Measurements from ENCODE around the gene PRPSAP1. TPM values are rescaled to one million over a fixed set of nuclear protein-coding genes. Genes with fewer than 3 reads are reported as not detected.

Gene PRPSAP1
- total RNA-seq, 1 experiment from 2014 or later, result 27.6 TPM

DNA sequence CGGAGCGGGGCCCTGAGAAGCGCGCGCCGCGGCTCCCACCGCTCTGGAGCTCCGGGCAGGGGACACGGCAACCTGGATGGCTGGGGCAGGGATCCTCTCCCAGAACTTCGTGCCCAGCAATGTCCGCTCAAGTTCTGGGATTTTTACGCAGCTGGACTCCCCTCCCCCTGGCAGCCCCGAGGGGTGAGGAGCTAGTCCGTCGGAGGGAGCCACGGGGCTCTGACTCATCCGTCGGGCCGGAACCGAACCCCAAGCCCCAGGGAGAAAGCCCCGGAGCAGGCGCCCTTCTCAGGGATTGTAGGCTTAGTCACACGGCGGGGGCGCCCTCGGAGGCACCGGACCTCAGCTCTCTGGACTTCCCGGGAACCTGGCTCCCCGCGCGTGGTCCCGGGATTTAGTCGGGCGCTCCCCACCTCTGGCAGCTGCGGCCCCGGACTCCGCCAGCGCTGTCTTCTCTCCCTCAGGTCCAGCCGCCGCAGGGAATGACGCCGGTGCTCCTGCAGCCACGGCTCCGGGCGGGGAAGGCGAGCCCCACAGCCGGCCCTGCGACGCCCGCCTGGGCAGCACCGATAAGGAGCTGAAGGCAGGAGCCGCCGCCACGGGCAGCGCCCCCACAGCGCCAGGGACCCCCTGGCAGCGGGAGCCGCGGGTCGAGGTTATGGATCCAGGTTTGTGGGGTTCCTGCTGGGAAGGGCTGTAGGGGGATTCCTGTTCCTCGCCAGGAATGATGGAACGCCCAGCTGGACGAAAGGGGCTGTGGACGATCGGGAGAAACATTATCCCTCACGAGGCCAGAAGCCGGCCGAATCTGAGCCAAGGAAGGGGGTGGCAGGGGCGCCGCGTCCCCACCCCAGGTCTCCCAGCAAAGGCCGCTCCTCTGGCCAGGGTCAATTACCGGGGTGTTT is 31.5 kb upstream of the PRPSAP1 start:
- Histone ChIP-seq H3K9me2 (replicated peaks; ENCODE audit: insufficient read depth, low read length) (no peaks in the 10 kb centered on the region), H3K9me3 (ENCODE audit: low read length) (no peaks in the 10 kb centered on the region), H3K4me3 (ENCODE audit: low read length) (peak overlapping the region; percentile 31; the same call in 1 of the 2 replicates), H4K20me1 (ENCODE audit: insufficient read depth, low read depth, low read length) (peaks cover 5% of the 10 kb centered on the region; the same call in 1 of the 2 replicates), H2AFZ (ENCODE audit: low read length) (no peak overlapping the region), H3K79me2 (ENCODE audit: low read length) (no peaks in the 10 kb centered on the region), H3K27ac (ENCODE audit: low read length) (no peak overlapping the region), H3K36me3 (ENCODE audit: insufficient read depth, low read length) (no peaks in the 10 kb centered on the region), H3K9ac (ENCODE audit: low read length) (0 out of 2 replicates have a peak overlapping the region, but pooled peaks have one; percentile 62), H3K27me3 (ENCODE audit: low read length) (no peaks in the 10 kb centered on the region), H3K4me2 (ENCODE audit: low read depth, low read length, poor library complexity, severe bottlenecking) (peak overlapping the region; percentile 80), H3K4me1 (ENCODE audit: low read length) (peaks cover 32% of the 10 kb centered on the region)
- no peak for DNase-seq

DNA sequence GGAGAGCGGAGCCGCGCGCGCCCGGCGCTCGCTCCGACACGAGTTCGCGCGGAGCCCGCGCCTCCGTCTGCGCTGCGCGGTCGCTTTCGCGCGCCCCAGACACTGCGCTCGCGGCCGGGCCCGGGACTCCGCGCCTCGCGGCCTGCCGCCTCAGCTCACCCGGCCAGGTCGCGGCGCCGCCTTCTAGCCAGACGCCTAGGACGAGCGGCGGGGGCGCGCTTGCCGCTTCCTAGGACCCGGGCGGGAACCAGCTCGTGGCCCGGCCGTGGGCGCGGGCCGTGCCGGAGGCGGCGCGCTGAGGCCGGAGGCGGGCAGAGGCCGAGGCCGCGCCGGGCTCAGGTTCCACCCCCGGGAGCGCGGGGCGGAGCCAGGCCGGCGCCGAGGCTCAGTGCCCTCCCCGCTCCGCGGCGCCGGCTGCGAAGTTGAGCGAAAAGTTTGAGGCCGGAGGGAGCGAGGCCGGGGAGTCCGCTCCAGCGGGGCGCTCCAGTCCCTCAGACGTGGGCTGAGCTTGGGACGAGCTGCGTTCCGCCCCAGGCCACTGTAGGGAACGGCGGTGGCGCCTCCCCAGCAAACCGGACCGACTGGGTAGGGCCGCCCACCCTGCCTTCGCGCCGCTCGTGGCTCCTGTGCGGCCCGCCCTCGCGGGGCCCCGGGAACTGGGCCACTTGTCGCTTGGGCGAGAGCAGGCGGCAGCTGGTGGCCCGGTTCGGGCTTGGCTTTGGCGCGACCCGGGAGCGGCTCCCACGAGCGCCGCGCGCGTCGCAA is 30.7 kb upstream of the PRPSAP1 start, which contains the start of gene SPHK1:
Gene SPHK1 (plus strand): TSS at position 388 of the 765 bp plus-strand sequence. CDS start 1,036 bp downstream, outside the sequence.
- H3K4me2 ChIP-seq (ENCODE audit: low read depth, low read length, poor library complexity, severe bottlenecking), result peak within 1 kb of the TSS; percentile 80
- DNase-seq, result peak; percentile 93
- H3K9me2 ChIP-seq (replicated peaks; ENCODE audit: insufficient read depth, low read length), result no peaks in the 10 kb centered on the region
- peaks cover 32% of the 10 kb centered on the region for H3K4me1 ChIP-seq (ENCODE audit: low read length)
- peak within 1 kb of the TSS; percentile 70 for H3K4me3 ChIP-seq (ENCODE audit: low read length)
- H3K79me2 ChIP-seq (ENCODE audit: low read length), result no peaks in the 10 kb centered on the region
- H2AFZ ChIP-seq (ENCODE audit: low read length), result peak within 1 kb of the TSS; percentile 89
- H3K36me3 ChIP-seq (ENCODE audit: insufficient read depth, low read length), result no peaks in the 10 kb centered on the region
- H4K20me1 ChIP-seq (ENCODE audit: insufficient read depth, low read depth, low read length), result peaks cover 5% of the 10 kb centered on the region; the same call in 1 of the 2 replicates
- peak within 1 kb of the TSS; percentile 62 for H3K9ac ChIP-seq (ENCODE audit: low read length)
- no peaks in the 10 kb centered on the region for H3K9me3 ChIP-seq (ENCODE audit: low read length)
- H3K27ac ChIP-seq (ENCODE audit: low read length), result no peak within 1 kb of the TSS
- H3K27me3 ChIP-seq (ENCODE audit: low read length), result no peaks in the 10 kb centered on the region

DNA sequence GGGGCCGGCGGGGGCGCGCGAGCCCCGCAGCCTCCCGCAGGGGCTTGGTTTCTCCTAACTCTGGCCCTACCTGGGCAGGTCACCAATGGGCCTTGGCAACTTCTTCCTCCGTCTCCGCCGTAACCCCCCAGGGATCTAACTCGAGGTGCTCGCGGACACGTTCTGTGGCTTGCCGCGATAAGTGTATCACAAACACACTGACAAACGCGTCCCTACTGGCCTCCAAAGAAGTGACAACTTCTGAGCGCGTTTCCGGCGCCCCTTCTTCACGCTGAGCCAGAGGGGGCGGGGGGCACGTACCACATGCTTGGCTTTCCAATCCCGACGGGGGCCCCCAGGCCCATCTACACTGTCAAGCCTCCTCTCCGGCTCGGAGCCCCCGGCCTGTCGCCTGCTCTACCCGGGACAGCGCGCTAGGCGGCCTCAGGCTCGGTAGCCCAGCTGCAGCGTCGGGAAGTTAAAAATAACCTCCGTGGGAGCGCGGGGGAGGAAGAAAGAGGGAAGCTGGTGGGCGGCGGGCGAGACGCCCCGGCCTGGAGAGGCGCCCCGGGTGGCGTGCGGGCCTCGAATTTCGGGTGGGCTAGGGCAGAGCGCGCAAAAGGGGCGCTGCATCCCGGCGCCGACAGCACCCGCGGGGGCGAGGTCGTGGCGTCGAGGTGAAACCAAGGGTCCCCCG is 30.0 kb upstream of the PRPSAP1 start:
- H3K9me2 ChIP-seq (replicated peaks; ENCODE audit: insufficient read depth, low read length), result no peaks in the 10 kb centered on the region
- H3K27me3 ChIP-seq (ENCODE audit: low read length), result no peaks in the 10 kb centered on the region
- peak overlapping the region; percentile 62 for H3K9ac ChIP-seq (ENCODE audit: low read length)
- H3K36me3 ChIP-seq (ENCODE audit: insufficient read depth, low read length), result no peaks in the 10 kb centered on the region
- H3K9me3 ChIP-seq (ENCODE audit: low read length), result no peaks in the 10 kb centered on the region
- H3K4me3 ChIP-seq (ENCODE audit: low read length), result peak overlapping the region; percentile 70
- no peak overlapping the region for H3K27ac ChIP-seq (ENCODE audit: low read length)
- H2AFZ ChIP-seq (ENCODE audit: low read length), result peak overlapping the region; percentile 89
- peak overlapping the region; percentile 80 for H3K4me2 ChIP-seq (ENCODE audit: low read depth, low read length, poor library complexity, severe bottlenecking)
- no peaks in the 10 kb centered on the region for H3K79me2 ChIP-seq (ENCODE audit: low read length)
- DNase-seq, result peak; percentile 82
- H3K4me1 ChIP-seq (ENCODE audit: low read length), result peaks cover 32% of the 10 kb centered on the region
- peaks cover 5% of the 10 kb centered on the region; the same call in 1 of the 2 replicates for H4K20me1 ChIP-seq (ENCODE audit: insufficient read depth, low read depth, low read length)

DNA sequence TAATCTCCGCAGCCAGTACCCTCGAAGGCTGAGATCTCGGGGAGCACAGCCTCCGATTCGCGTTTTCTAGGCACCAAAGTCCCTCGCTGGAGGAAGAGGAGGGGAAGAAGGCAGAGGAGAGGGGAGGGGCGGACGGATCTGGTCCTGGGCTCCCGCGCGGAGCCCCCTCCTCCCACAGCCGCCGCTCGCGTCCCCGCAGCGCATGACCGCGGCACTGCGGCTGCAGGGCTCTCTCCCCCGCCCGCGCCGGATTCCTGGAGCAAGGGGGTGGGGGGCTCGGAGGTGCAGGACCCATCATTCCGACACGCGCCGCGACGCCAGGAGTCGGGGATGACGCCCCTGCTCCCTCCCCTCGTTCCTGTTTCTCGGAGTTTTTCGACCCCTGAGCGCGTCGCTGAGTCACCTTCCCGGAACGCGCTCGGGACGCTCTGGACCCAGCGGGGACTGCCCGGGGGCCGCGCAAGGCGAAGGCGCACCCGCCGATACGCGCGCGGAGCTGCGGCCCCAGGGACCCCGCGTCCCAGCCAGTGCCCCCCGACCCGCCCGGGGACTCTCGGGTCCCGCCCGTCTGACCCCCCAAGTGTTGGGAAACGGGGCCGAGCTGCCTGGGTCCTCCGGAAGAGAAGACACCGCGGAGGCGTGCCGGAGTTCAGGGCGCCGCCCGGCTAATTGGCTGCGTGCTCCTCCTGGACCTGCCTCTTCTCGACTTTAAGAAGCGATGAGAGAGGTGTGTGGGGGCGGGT is 29.3 kb upstream of the PRPSAP1 start:
- H3K79me2 ChIP-seq (ENCODE audit: low read length), result no peaks in the 10 kb centered on the region
- H3K9ac ChIP-seq (ENCODE audit: low read length), result peak overlapping the region; percentile 62
- no peaks in the 10 kb centered on the region for H3K9me2 ChIP-seq (replicated peaks; ENCODE audit: insufficient read depth, low read length)
- peak overlapping the region; percentile 89; the same call in 1 of the 2 replicates for H2AFZ ChIP-seq (ENCODE audit: low read length)
- H3K27ac ChIP-seq (ENCODE audit: low read length), result no peak overlapping the region
- H3K27me3 ChIP-seq (ENCODE audit: low read length), result no peaks in the 10 kb centered on the region
- no peaks in the 10 kb centered on the region for H3K9me3 ChIP-seq (ENCODE audit: low read length)
- peak overlapping the region; percentile 70 for H3K4me3 ChIP-seq (ENCODE audit: low read length)
- peak; percentile 87 for DNase-seq
- peaks cover 5% of the 10 kb centered on the region; the same call in 1 of the 2 replicates for H4K20me1 ChIP-seq (ENCODE audit: insufficient read depth, low read depth, low read length)
- peaks cover 32% of the 10 kb centered on the region for H3K4me1 ChIP-seq (ENCODE audit: low read length)
- H3K4me2 ChIP-seq (ENCODE audit: low read depth, low read length, poor library complexity, severe bottlenecking), result peak overlapping the region; percentile 80
- no peaks in the 10 kb centered on the region for H3K36me3 ChIP-seq (ENCODE audit: insufficient read depth, low read length)

DNA sequence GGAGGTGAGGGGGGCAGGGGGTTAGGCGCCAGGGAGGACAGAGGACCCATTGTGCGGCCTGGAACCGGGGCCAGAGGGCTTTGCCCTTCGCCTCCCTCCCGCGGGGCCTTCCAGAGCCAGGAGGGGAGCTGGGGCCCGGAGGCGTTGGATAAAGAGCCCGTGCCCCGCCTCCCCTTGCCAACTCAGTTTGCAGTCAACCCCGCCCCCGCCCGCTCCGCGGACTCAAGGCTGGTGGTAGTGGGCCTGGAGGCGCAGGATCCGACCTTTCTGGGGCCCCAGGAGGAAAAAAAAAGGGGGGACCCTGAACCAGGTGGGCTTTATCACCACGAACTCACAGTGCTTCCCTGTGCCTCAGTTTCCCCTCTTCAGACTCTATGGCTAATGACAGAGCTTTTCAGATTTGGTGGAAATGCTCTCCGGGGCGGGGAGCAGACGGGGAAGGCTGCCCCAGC is 28.7 kb upstream of the PRPSAP1 start:
- peaks cover 5% of the 10 kb centered on the region; the same call in 1 of the 2 replicates for H4K20me1 ChIP-seq (ENCODE audit: insufficient read depth, low read depth, low read length)
- no peaks in the 10 kb centered on the region for H3K9me3 ChIP-seq (ENCODE audit: low read length)
- H3K27ac ChIP-seq (ENCODE audit: low read length), result no peak overlapping the region
- DNase-seq, result no peak
- H3K9ac ChIP-seq (ENCODE audit: low read length), result no peak overlapping the region
- no peaks in the 10 kb centered on the region for H3K9me2 ChIP-seq (replicated peaks; ENCODE audit: insufficient read depth, low read length)
- H3K4me1 ChIP-seq (ENCODE audit: low read length), result peaks cover 32% of the 10 kb centered on the region
- H3K4me2 ChIP-seq (ENCODE audit: low read depth, low read length, poor library complexity, severe bottlenecking), result peak overlapping the region; percentile 80
- H2AFZ ChIP-seq (ENCODE audit: low read length), result no peak overlapping the region
- H3K4me3 ChIP-seq (ENCODE audit: low read length), result peak overlapping the region; percentile 70; the same call in 1 of the 2 replicates
- H3K27me3 ChIP-seq (ENCODE audit: low read length), result no peaks in the 10 kb centered on the region
- H3K79me2 ChIP-seq (ENCODE audit: low read length), result no peaks in the 10 kb centered on the region
- no peaks in the 10 kb centered on the region for H3K36me3 ChIP-seq (ENCODE audit: insufficient read depth, low read length)

DNA sequence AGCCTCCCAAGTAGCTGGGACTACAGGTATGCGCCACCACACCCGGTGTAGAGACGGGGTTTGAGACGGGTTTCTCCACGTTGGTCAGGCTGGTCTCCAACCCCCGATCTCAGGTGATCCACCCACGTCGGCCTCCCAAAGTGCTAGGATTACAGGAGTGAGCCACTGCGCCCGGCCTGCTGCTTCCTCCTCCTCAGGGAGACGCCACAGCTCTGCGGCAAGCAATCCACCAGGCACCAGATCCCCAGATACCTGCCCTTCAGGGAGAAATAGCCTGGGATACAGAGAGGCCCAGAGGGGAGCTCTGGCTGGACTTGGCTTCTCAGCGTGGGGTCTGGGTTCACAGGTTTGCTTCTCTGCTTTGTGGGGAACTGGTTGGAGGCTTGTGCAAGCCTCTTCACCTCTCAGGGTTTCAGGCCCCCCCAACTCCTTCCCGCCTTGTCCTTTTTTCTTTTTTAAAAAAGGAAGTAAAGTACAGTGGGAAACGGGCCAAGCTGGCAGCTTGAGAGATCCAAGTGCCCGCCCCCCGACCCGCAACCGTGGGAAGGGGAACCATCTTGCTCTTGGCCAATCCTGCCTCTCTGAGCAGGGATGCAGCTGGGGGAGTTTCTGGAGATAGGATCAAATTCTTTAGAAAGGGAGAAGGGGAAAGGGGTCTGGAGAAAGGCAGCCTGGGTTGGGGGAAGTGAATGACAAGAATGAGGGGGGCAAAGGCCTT is 28.1 kb upstream of the PRPSAP1 start:
- DNase-seq, result peak; percentile 37
- no peak overlapping the region for H2AFZ ChIP-seq (ENCODE audit: low read length)
- no peaks in the 10 kb centered on the region for H3K79me2 ChIP-seq (ENCODE audit: low read length)
- H3K4me3 ChIP-seq (ENCODE audit: low read length), result no peak overlapping the region
- H3K4me1 ChIP-seq (ENCODE audit: low read length), result peaks cover 32% of the 10 kb centered on the region
- no peaks in the 10 kb centered on the region for H3K36me3 ChIP-seq (ENCODE audit: insufficient read depth, low read length)
- H4K20me1 ChIP-seq (ENCODE audit: insufficient read depth, low read depth, low read length), result peaks cover 5% of the 10 kb centered on the region; the same call in 1 of the 2 replicates
- no peak overlapping the region for H3K4me2 ChIP-seq (ENCODE audit: low read depth, low read length, poor library complexity, severe bottlenecking)
- H3K9me2 ChIP-seq (replicated peaks; ENCODE audit: insufficient read depth, low read length), result no peaks in the 10 kb centered on the region
- no peak overlapping the region for H3K27ac ChIP-seq (ENCODE audit: low read length)
- H3K9ac ChIP-seq (ENCODE audit: low read length), result no peak overlapping the region
- no peaks in the 10 kb centered on the region for H3K27me3 ChIP-seq (ENCODE audit: low read length)
- no peaks in the 10 kb centered on the region for H3K9me3 ChIP-seq (ENCODE audit: low read length)

Data from Karpas-422 (cell line).